ENCODE data around the gene UNC5B.
"Not testable (repeated sequence)": the region's sequence is repeated elsewhere in the genome, so short reads cannot be mapped to it uniquely, and the experiment has no call there.

The UNC5B gene

GRCh38 chr10:71209731-71210541, 2.4 kb upstream of the UNC5B start:
- no peak for DNase-seq

GRCh38 chr10:71210542-71210871, 1.9 kb upstream of the UNC5B start:
- DNase-seq: no peak

- no peak for DNase-seq
Observed at GRCh38 chr10:71211053-71211452, 1.3 kb upstream of the UNC5B start.

GRCh38 chr10:71211775-71212317, 524 bp upstream of the UNC5B start:
- no peak for DNase-seq

DNA sequence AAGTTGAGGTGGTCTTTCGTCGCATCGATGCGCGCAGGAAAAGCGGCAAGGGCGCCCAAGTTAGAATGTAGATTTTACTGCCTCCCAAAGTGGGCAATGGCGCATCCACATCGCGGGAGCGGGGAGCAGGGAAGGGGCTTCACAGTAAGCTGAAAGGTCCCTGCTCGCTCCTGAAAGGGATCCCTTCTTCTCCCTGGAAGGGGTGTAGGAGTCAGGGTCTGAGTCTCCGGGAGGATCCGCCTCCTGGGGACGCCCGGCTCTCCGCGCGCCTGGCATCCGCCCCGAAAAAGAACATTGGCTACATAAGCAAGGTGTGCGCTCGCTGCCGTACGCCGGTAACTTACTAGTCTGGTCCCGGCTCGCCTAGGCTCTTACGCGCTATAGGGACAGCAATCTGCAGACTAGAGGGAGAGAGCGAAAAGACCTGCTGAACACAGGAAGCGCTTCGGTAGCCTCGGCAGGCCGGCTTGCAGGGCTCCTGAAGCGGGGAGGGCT, 804 bp downstream of the UNC5B start:
- peak; percentile 36 for DNase-seq

GRCh38 chr10:71213761-71214440, 1.5 kb downstream of the UNC5B start:
- no peak for DNase-seq

DNA sequence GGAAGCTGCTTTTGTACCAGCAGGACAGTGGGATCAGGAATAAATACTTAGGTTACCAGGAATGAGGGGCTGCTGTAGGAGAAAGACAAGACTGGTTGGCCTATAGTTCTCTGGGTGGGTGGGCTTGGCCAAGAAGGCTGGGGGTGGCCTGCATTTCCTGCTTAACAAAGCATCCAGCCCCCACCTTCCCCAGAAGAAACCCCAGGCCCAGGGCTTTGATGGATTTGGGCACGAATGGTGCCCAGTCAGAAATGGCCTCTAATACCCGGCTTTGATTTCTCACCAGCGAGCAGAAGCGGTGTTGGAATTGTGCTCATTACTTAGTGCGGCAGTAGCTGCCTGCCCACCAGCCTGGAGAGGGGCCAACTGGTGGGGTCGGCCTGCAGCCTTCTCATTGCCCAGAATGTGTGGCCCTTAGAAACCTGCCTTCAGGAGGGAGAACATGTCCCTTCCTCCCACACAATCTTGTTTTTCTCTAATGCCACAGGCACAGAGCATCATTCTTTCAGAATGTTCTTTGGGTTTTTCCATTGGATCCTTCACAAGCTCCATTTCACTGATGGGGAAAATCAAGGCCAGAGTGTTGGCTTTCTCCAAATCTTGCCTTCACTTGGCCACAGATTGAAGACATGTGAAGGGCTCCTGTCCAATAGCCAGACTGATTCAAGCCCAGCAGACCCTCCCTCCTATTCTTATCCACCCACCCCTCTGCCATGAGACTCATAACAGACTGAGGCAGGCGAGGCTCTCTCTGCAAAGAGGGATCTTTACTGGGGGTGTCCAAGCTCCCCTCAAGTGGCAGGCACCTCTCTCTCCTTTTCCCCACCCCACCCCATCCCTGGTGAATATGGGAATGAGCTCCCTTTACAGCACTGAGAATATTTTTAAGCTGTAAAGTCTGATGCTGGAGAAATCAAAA, 2.5 kb downstream of the UNC5B start:
- no peak for DNase-seq

GRCh38 chr10:71216363-71216695, 4.0 kb downstream of the UNC5B start:
- DNase-seq: no peak

DNA sequence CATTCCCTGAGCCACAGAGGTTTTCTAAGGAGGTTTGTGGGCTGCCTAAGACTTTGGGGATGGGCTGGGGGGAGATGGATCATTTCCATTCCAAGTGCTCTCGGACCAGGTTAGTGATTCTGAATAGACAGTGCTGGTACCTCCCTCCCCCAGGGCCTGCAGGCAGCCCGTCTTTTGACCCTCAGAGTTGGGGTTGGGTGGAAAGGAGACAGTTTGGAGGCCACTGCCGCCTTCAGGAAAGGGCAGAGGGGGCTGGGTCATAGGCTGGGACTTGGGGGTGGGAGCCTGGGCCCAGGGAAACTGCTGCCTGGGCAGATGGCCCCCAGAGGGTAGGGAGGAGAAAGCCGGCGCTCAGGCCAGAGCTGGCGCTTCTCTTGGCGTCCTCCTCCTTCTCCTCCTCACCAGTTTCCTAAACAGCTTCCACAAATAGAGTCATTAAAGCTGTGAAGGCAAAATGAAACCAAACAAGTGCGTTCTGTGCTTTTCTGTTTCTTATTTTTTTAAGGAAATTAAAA, 4.4 kb downstream of the UNC5B start:
- DNase-seq: no peak

GRCh38 chr10:71217266-71218045, 5.1 kb downstream of the UNC5B start:
- no peak for DNase-seq

DNA sequence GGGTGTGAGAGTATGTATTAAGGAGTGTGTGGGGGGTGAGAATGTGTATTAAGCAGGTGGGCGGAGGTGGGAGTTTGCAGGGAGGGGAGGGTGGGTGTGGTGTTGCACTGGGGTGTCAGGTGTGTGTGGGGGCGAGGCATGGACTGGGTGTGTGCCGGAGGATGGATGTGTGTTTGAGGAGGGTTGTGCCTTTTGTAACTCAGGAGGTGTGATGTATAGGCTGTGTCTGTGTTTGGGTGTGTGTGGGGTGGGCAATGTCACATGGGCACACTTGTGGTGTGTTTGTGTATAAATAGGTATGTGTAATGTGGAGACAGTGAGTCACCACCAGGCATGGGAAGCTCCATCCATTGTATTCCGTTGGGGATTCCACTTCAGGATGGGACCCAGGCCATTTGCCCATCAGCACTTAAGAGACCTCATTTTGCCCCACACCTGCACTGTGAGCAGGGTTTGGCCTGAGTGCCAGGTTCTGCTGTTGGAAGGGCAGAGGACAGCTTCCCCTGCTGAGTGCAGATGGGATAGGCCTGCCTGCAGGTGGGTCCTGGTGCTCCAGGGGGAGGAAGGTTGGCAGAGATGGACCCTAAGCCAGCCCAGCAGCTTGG, 5.8 kb downstream of the UNC5B start:
- no peak for DNase-seq

DNA sequence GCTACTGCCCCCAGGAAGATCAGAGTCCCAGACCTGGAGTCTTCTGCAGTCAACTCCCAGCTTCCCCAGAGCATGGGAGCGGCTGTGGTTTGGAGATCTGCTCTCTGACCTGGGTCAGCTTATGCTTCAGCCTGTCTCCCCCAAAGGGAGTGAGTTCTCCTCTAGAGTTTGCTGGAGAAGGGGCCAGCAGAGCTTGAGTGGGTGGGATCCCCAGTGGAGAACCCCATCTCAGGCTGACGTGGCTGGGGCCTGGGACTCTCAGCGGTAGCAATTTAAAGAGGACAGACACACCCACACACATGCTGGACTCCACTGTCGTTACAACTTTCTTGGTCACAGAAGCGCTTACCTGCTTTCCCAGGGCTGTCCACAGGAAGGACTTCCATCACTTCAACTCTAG, 6.3 kb downstream of the UNC5B start:
- no peak for DNase-seq

DNA sequence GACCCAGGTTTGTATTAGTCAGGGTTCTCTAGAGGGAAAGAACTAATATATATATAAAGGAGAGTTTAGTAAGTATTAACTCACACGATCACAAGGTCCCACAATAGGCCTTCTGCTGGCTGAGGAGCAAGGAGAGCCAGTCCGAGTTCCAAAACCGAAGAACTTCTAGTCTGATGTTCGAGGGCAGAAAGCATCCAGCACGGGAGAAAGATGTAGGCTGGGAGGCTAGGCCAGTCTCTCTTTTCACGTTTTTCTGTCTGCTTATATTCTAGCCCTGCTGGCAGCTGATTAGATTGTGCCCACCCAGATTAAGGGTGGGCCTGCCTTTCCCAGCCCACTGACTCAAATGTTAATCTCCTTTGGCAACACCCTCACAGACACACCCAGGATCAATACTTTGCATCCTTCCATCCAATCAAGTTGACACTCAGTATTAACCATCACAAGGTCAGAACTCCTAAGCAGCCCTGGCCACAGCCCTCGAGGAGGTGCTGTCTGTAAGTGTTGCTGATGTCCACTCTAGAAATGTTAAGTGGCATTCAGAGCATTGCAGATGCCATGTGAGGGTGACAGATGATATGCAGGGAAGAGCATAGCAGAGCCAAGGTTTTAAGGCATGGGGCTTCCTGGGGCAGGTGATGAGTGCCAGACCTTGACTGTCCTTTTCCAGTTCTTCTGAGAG, 7.0 kb downstream of the UNC5B start:
- DNase-seq: not testable (repeated sequence)

GRCh38 chr10:71219918-71220688, 7.7 kb downstream of the UNC5B start:
- no peak for DNase-seq

- no peak for DNase-seq
Observed at GRCh38 chr10:71220689-71221540, 8.5 kb downstream of the UNC5B start.

DNA sequence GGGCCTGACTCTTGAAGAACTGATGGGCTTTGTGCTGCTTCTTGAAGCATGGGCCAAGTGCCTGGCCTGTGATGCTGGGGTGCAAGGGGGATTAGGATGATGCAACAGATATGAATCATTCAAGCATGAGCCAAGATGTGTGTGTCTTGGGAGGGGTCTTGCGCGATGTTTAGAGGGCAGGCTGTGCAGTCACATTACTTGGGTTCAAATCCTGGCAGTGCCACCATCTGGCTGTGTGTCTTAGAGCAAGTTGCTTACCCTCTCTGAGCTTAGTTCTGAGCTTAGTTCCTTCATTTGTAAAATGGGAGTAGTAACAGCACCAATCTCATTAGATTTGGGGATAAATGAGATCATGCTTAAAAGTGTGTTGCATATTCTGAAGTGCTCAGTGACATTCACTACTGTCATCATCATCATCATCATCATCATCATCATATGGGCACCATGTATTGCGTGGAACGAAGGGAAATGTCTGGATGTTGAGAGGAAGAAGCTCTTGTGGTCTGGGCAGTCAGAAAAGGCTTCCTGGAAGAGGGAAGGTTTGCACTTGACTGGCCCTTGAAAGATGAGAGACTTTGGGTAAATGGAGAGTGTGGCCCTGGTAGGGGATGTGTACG, 9.3 kb downstream of the UNC5B start:
- DNase-seq: no peak

GRCh38 chr10:71222601-71223346, 10.4 kb downstream of the UNC5B start:
- no peak for DNase-seq
